HG02943 (cell line): Measurements from ENCODE around the gene LIN7A.

Experiments
- ATAC-seq: cut with Tn5 transposase; IDR thresholded peaks from one replicate; pipeline ENCODE4 v1.9.1; 2021; ENCODE audit warnings: mild to moderate bottlenecking, low read depth, moderate library complexity; ENCODE audit not compliant: unreplicated experiment

The LIN7A gene

GRCh38 chr12:80769553-80770140 is 168.1 kb downstream of the LIN7A start:
- ATAC-seq, result no peak

- peak; percentile 84 for ATAC-seq
Observed at GRCh38 chr12:80766897-80767296, 170.8 kb downstream of the LIN7A start.

GRCh38 chr12:80766210-80766609 is 171.5 kb downstream of the LIN7A start:
- no peak for ATAC-seq

GRCh38 chr12:80763874-80764273 is 173.9 kb downstream of the LIN7A start:
- no peak for ATAC-seq

GRCh38 chr12:80761838-80762237 is 175.9 kb downstream of the LIN7A start:
- no peak for ATAC-seq

GRCh38 chr12:80756875-80757274 is 180.9 kb downstream of the LIN7A start:
- ATAC-seq, result no peak

- ATAC-seq, result no peak
Observed at GRCh38 chr12:80754274-80754673, 183.5 kb downstream of the LIN7A start.

GRCh38 chr12:80752464-80752863 is 185.3 kb downstream of the LIN7A start:
- ATAC-seq, result no peak

GRCh38 chr12:80749456-80749855 is 188.3 kb downstream of the LIN7A start:
- no peak for ATAC-seq

- no peak for ATAC-seq
Observed at GRCh38 chr12:80747800-80748199, 189.9 kb downstream of the LIN7A start.

GRCh38 chr12:80745851-80746505 is 191.8 kb downstream of the LIN7A start:
- ATAC-seq, result no peak
